ENCODE results near the gene OR13J1.
A peak's percentile ranks its signal among the peaks of the same experiment; 100 is the strongest.
"Not testable (repeated sequence)": the region's sequence is repeated elsewhere in the genome, so short reads cannot be mapped to it uniquely, and the experiment has no call there.

Gene OR13J1

GRCh38 chr9:35904338-35904737 lies 34.1 kb upstream of the OR13J1 start:
- no peak for DNase-seq

GRCh38 chr9:35903049-35903448 lies 32.8 kb upstream of the OR13J1 start:
- no peak for DNase-seq

DNA sequence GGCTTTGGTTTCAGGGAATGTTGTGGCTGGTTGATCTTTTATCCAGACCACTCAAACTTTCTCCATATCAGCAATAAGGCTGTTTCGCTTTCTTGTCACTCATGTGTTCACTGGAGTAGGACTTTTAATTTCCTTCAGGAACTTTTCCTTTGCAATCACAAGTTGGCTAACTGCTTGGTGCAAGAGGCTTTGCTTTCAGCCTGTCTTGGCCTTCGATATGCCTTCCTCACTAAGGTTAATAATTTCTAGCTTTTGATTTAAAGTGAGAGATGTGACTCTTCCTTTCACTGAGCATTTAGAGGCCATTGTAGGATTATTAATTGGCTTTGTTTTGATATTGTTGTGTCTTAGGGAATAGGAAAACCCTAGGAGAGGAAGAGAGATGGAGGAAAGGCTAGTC lies 28.8 kb upstream of the OR13J1 start:
- no peak for DNase-seq

DNA sequence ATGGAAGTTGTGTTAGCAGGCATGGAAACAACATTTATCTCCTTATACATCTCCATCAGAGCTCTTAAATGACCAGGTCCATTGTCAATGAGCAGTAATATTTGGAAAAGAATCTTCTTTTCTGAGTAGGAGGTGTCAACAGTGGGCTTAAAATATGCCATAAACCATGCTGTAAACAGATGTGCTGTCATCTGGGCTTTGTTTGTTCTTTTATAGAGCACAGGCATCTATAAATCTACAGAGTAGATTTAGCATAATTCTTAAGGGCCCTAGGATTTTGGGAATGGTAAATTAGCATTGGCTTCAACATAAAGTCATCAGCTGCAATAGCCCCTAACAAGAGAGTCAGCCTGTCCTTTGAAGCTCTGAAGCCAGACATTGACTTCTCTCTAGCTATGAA lies 28.1 kb upstream of the OR13J1 start:
- DNase-seq, result no peak

DNA sequence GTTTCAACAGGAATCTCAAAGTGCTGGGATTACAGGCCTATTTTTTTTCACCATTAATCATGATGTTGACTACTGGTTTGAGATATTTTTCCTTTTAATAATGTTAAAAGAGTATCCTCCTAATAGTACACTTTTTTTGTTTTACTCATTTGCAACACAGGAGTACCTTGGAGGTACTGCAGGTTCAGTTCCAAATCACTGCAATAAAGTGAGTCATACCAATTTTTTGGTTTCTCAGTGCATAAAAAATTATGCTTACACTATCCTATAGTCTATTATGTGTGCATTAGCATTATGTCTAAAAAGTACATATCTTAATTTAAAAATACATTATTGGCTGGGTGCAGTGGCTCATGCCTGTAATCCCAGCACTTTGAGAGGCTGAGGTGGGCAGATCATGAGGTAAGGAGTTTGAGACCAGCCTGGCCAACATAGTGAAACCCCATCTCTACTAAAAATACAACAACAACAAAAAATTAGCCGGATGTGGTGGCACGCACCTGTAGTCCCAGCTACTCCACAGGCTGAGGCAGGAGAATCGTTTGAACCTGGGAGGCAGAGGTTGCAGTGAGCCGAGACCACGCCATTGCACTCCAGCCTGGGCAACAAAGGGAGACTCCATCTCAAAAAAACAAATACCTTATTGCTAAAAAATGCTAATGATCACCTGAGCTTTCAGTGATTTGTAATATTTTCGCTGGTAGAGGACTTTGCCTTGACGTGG lies 27.3 kb upstream of the OR13J1 start:
- DNase-seq, result not testable (repeated sequence)

GRCh38 chr9:35896570-35896969 lies 26.4 kb upstream of the OR13J1 start:
- DNase-seq, result no peak

DNA sequence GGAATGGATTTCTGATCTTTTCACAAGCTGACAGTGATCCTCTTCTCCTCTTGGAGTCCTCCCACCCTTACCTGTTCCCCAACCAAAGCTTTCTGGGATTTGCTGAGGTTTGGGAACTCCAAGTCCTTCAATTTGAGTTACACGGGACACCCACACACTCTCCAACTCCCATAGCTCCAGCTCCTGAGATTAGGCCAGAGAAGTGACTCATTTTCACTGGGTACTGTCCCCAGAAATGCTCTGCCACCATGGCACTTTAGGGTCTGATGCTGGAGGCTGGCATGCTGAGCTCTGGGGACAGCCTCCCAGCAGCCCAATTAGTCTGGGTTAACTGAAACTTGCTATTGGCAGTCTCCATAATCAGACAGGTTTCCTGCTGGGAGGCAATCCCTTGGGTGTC lies 21.9 kb upstream of the OR13J1 start:
- DNase-seq, result no peak

GRCh38 chr9:35891646-35892045 lies 21.4 kb upstream of the OR13J1 start:
- DNase-seq, result no peak

DNA sequence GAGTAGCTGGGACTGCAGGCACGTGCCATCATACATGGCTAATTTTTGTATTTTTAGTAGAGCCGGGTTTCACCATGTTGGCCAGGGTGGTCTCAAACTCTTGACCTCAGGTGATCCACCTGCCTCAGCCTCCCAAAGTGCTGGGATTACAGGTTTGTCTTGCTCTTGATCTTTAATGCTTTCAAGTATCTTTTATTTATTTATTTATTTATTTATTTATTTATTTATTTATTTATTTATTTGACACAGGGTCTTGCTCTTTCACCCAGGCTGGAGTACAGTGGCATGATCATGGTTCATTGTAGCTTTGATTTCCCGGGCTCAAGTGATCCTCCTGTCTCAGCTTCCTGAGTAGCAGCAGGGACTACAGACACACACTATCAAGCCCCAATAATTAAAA lies 14.7 kb upstream of the OR13J1 start:
- not testable (repeated sequence) for DNase-seq

DNA sequence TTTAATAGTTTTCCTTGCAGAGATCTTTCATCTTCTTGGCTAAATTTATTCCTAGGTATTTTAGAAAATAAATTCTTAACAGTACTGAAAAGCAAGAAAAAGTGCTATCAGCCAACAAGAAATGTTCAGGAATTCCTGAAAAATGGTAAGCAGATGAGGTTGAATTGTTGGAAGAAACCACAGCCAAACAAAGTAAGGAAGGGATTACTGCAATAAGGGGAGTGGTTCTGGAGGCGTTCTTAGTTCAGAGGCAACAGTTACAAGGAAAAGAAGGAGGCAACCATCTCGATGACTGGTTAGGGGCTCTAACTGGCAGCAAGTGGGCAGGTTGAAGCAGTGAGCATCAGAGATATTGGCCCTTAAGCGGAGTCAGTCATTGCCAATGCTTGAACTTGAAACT lies 12.8 kb upstream of the OR13J1 start:
- DNase-seq, result no peak

- DNase-seq, result peak; percentile 72
Observed at GRCh38 chr9:35882263-35882848, 12.2 kb upstream of the OR13J1 start.

- no peak for DNase-seq
Observed at GRCh38 chr9:35872505-35872904, 2.3 kb upstream of the OR13J1 start.

DNA sequence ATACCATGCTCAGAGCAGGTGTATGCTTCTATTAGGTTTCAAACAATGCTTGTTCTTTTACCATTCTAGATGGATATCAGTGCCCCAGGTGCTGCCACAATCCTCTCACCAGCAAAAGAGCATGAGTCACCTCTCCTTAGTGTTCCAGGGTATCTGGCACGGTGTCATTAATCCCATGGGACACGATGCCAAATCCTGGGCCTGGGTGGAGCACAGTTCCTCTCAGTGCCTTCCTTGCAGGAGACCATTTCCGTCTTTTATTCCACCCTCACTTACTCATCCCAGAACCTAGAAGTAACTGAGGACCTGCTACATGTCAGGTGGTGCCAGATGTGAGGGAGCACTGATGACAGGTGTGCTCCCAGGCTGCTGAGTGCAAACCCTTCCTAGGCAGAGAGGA lies 1.3 kb upstream of the OR13J1 start:
- no peak for DNase-seq

DNA sequence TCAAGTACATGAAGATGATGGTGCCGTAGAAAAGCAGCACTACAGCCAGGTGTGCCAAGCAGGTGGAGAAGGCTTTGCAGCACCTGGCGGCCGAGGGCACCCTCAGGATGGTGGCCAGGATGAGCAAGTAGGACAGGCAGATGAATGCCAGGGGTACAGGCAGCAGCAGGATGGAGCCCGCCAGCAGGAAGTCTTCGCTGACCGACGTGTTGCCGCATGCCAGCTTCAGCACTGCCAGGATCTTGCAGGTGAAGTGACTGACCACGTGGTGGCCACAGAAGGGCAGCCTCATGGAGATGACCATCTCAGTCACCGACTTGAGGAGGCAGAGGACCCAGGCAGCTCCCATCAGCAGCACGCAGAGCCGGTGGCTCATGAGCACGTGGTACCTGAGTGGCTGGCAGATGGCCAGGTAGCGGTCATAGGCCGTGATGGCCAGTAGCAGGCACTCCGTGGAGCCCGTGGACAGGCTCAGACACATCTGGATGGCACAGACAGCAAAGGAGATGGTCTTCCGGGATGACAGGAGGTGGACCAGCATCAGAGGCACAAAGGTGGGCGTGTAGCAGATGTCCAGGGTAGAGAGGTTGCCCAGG lies 482 bp downstream of the OR13J1 start:
- DNase-seq, result no peak

- DNase-seq, result no peak
Observed at GRCh38 chr9:35868933-35869332, 1.3 kb downstream of the OR13J1 start.

- DNase-seq, result no peak
Observed at GRCh38 chr9:35867538-35867937, 2.7 kb downstream of the OR13J1 start.

GRCh38 chr9:35864695-35865255 lies 5.4 kb downstream of the OR13J1 start:
- DNase-seq, result no peak

- no peak for DNase-seq
Observed at GRCh38 chr9:35863583-35863982, 6.6 kb downstream of the OR13J1 start.

DNA sequence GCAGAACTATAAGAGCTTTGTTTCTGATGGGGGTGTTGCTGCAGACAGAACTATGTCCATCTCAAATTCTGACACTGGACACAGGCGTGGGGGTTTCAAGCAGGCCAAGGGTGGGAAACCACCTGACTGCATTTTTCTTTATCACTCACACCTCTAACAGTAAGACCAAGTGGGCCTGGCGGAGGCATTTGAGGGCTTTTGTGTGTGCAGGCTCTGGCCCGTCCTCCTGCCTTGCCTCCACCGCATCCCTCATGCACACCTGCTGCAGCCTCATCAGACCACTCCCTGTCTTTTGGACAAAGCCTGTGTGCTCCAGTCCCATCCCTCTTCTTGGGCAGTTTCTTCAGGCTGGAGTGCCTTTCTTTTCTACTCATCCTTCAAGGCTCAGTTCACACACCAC lies 7.9 kb downstream of the OR13J1 start:
- DNase-seq, result no peak

GRCh38 chr9:35861161-35861897 lies 8.9 kb downstream of the OR13J1 start:
- no peak for DNase-seq

- no peak for DNase-seq
Observed at GRCh38 chr9:35859990-35860339, 10.2 kb downstream of the OR13J1 start.

- no peak for DNase-seq
Observed at GRCh38 chr9:35859310-35859989, 10.8 kb downstream of the OR13J1 start.

- no peak for DNase-seq
Observed at GRCh38 chr9:35858458-35858857, 11.7 kb downstream of the OR13J1 start.
